IMR-90 (cell line): ENCODE results near the gene ADAMTSL1. TPM values are rescaled to one million over a fixed set of nuclear protein-coding genes. Genes with fewer than 3 reads are reported as not detected.
A peak's percentile ranks its signal among the peaks of the same experiment; 100 is the strongest.

Experiments used
- ATAC-seq: fragments of 200-7000 bp; cut with Tn5 transposase; 2 replicates; pipeline ENCODE4 v1.9.1; 2020; ENCODE audit warnings: low read depth, mild to moderate bottlenecking, moderate library complexity
- BruUV-seq: library from RNA; stranded (reverse); fragments of 400-500 nt; replicated peaks from 2 replicates; lab custom pipeline; 2021; lab: Mats Ljungman, UMichigan
- CTCF ChIA-PET: fragments of 300-600 bp; formaldehyde crosslinking; extraction: SDS; loops from one replicate; lab custom pipeline; 2021; ENCODE audit warnings: antibody characterized with exemption; lab: Yijun Ruan, JAX
- POLR2A ChIA-PET: fragments of 300-600 bp; sonication (Branson Sonifier 250); formaldehyde crosslinking; loops from one replicate; lab custom pipeline; 2022; ENCODE audit warnings: antibody characterized with exemption; ENCODE audit not compliant: unreplicated experiment; lab: Charles Lee
- DNase-seq: peaks from one replicate; pipeline ENCODE4 v3.0.0; 2013
- H2AFZ ChIP-seq: replicated peaks from 2 replicates; pipeline ENCODE3; 2013; ENCODE audit warnings: low read length, mild to moderate bottlenecking; ENCODE audit not compliant: poor library complexity
- H2AK5ac ChIP-seq: 2 replicates; pipeline ENCODE4 v1.6.1; 2013; ENCODE audit warnings: low read depth, low read length, inconsistent platforms
- H2AK9ac ChIP-seq: replicated peaks from 2 replicates; pipeline ENCODE3; 2013; ENCODE audit warnings: mild to moderate bottlenecking, low read depth, low read length, moderate library complexity; ENCODE audit not compliant: poor library complexity
- H2BK120ac ChIP-seq: 2 replicates; pipeline ENCODE4 v1.6.1; 2013; ENCODE audit warnings: low read depth, low read length, inconsistent platforms
- H2BK15ac ChIP-seq: 3 replicates; pipeline ENCODE4 v1.6.1; 2013; ENCODE audit warnings: low read depth, low read length, inconsistent platforms
- H2BK20ac ChIP-seq: 2 replicates; pipeline ENCODE4 v1.6.1; 2013; ENCODE audit warnings: low read depth, mild to moderate bottlenecking, inconsistent platforms, low read length, moderate library complexity
- H2BK5ac ChIP-seq: 2 replicates; pipeline ENCODE4 v1.6.1; 2013; ENCODE audit warnings: mild to moderate bottlenecking, low read depth, low read length, inconsistent platforms; ENCODE audit not compliant: poor library complexity, severe bottlenecking
- H3K14ac ChIP-seq: replicated peaks from 2 replicates; pipeline ENCODE4 v1.6.1; 2013; ENCODE audit warnings: low read depth, low read length, inconsistent platforms
- H3K18ac ChIP-seq: 2 replicates; pipeline ENCODE4 v1.6.1; 2013; ENCODE audit warnings: low read depth, low read length, control low read depth
- H3K23ac ChIP-seq: 2 replicates; pipeline ENCODE4 v1.6.1; 2013; ENCODE audit warnings: low read depth, low read length, inconsistent platforms
- H3K27ac ChIP-seq: 2 replicates; pipeline ENCODE4 v1.5.1; 2013; ENCODE audit warnings: mild to moderate bottlenecking, control low read depth, low read length; ENCODE audit not compliant: insufficient read depth
- H3K27me3 ChIP-seq: 2 replicates; pipeline ENCODE4 v1.6.1; 2013; ENCODE audit warnings: low read length; ENCODE audit not compliant: control insufficient read depth, insufficient read depth
- H3K36me3 ChIP-seq: 2 replicates; pipeline ENCODE4 v1.6.1; 2013; ENCODE audit warnings: low read length, mixed read lengths; ENCODE audit not compliant: control insufficient read depth, insufficient read depth
- H3K4ac ChIP-seq: 2 replicates; pipeline ENCODE4 v1.6.1; 2013; ENCODE audit warnings: low read depth, low read length, inconsistent platforms
- H3K4me1 ChIP-seq: 2 replicates; pipeline ENCODE4 v1.6.1; 2013; ENCODE audit warnings: low read length, mixed read lengths; ENCODE audit not compliant: control insufficient read depth, insufficient read depth
- H3K4me2 ChIP-seq: 2 replicates; pipeline ENCODE4 v1.6.1; 2013; ENCODE audit warnings: low read depth, mild to moderate bottlenecking, control low read depth, low read length, moderate library complexity
- H3K4me3 ChIP-seq: 2 replicates; pipeline ENCODE4 v1.5.1; 2013; ENCODE audit warnings: low read depth, mild to moderate bottlenecking, control low read depth, low read length, moderate library complexity; ENCODE audit not compliant: insufficient read depth
- H3K56ac ChIP-seq: 2 replicates; pipeline ENCODE4 v1.6.1; 2013; ENCODE audit warnings: low read length, inconsistent platforms; ENCODE audit not compliant: insufficient read depth; ENCODE audit errors: extremely low read depth
- H3K79me1 ChIP-seq, 2 experiments: 2 replicates each; pipeline ENCODE4 v1.6.1; 2013; ENCODE audit warnings: low read length in 2 of 2, inconsistent platforms in 1 of 2, low read depth in 1 of 2
- H3K9ac ChIP-seq: 2 replicates; pipeline ENCODE4 v1.6.1; 2013; ENCODE audit warnings: low read depth, low read length, control low read depth
- H3K9me1 ChIP-seq: 2 replicates; pipeline ENCODE4 v1.6.1; 2013; ENCODE audit warnings: low read length, inconsistent platforms; ENCODE audit not compliant: insufficient read depth
- H3K9me3 ChIP-seq: 2 replicates; pipeline ENCODE4 v1.6.1; 2013; ENCODE audit warnings: low read length; ENCODE audit not compliant: control insufficient read depth, insufficient read depth
- H4K20me1 ChIP-seq: 2 replicates; pipeline ENCODE4 v1.6.1; 2013; ENCODE audit warnings: low read length, inconsistent platforms; ENCODE audit not compliant: insufficient read depth
- H4K5ac ChIP-seq: 2 replicates; pipeline ENCODE4 v1.6.1; 2013; ENCODE audit warnings: mild to moderate bottlenecking, low read depth, low read length, control low read depth
- H4K8ac ChIP-seq, 2 experiments: 2 replicates each; pipeline ENCODE4 v1.6.1; 2013; ENCODE audit warnings: low read depth in 2 of 2, low read length in 2 of 2, control low read depth in 1 of 2, inconsistent platforms in 1 of 2
- H4K91ac ChIP-seq: 2 replicates; pipeline ENCODE4 v1.6.1; 2013; ENCODE audit warnings: low read depth, low read length, inconsistent platforms; ENCODE audit not compliant: insufficient read depth
- CTCF ChIP-seq: conservative IDR thresholded peaks from 2 replicates; pipeline ENCODE4 v1.5.1; 2012; ENCODE audit warnings: mild to moderate bottlenecking, low read depth, low read length, improper control_type of control experiment
- MAFK ChIP-seq: IDR thresholded peaks from 2 replicates; pipeline ENCODE4 v1.6.1; 2012; ENCODE audit warnings: low read depth, low read length, improper control_type of control experiment
- MAZ ChIP-seq: IDR thresholded peaks from 2 replicates; pipeline ENCODE4 v1.6.1; 2012; ENCODE audit warnings: low read depth, mild to moderate bottlenecking, low read length, improper control_type of control experiment, moderate library complexity, borderline replicate concordance
- SMC3 ChIP-seq: fragments of 150-350 bp; IDR thresholded peaks from 2 replicates; pipeline ENCODE4 v1.6.1; 2016; ENCODE audit warnings: low read depth, mild to moderate bottlenecking, antibody characterized with exemption, low read length, moderate library complexity
- WGBS, 2 experiments: methylation state at CpG; one replicate each; pipeline versions ENCODE4 v1.1.5 to v1.1.7; 2013; ENCODE audit warnings: missing lambda C conversion rate in 2 of 2; ENCODE audit not compliant: insufficient read length in 1 of 2; ENCODE audit errors: extremely low coverage in 2 of 2; 5-methylcytosine and 5-hydroxymethylcytosine counted together
- dilution Hi-C: fragments of 300-500 bp; cut with HindIII; formaldehyde crosslinking; loops from one replicate; pipeline ENCODE4 v1.14.3; 2018; ENCODE audit warnings: low sequenced_read_pairs; ENCODE audit not compliant: unreplicated experiment
- in situ Hi-C: fragments of 300-500 bp; cut with MboI; formaldehyde crosslinking; loops from 3 replicates; pipeline ENCODE4 v1.14.3; 2019; ENCODE audit warnings: low sequenced_read_pairs, inconsistent platforms, mixed read lengths
- intact Hi-C: fragments of 100-400 bp; cut with micrococcal nuclease; formaldehyde crosslinking; loops from 2 replicates; pipeline ENCODE4 v1.10.0; 2022
- polyA plus RNA-seq, 3 experiments: library from polyadenylated mRNA; depleted of rRNA; stranded (reverse); fragments of >200 nt; gene quantifications; 2 replicates each; pipeline ENCODE4 v1.2.3, GENCODE V29; 2012; ENCODE audit warnings: low replicate concordance in 1 of 3
- total RNA-seq: library from RNA; depleted of rRNA; stranded (reverse); fragments of >200 nt; gene quantifications from 2 replicates; pipeline ENCODE4 v1.2.3, GENCODE V29; 2012

The ADAMTSL1 gene
- total and polyA plus RNA-seq, 2 of the 4 experiments (the other 2 are of a cell fraction) = 38.2 to 62.2 TPM

- dilution Hi-C loops = no loop called here
- Histone ChIP-seq H3K27me3 (no peaks in the 10 kb centered on the region), H4K91ac (peak overlapping the region; percentile 20), H4K8ac (peak overlapping the region in 1 of 2 experiments; percentile 45; a peak in 2 of 4 replicates), H3K79me1 (peaks cover 0 to 12% of the 10 kb centered on the region in 2 experiments; a peak in 1 of 4 replicates), H3K9ac (no peak overlapping the region), H2AFZ (peak overlapping the region; percentile 49), H3K18ac (0 out of 2 replicates have a peak overlapping the region, but pooled peaks have one; percentile 7), H3K36me3 (no peaks in the 10 kb centered on the region), H2BK5ac (no peak overlapping the region), H2AK9ac (peak overlapping the region; percentile 25), H3K23ac (0 out of 2 replicates have a peak overlapping the region, but pooled peaks have one; percentile 10), H3K9me1 (peaks cover 9% of the 10 kb centered on the region; the same call in 1 of the 2 replicates), H2AK5ac (peak overlapping the region; percentile 12; the same call in 1 of the 2 replicates), H3K4ac (peak overlapping the region; percentile 54), H2BK20ac (peak overlapping the region; percentile 27; the same call in 1 of the 2 replicates), H3K27ac (no peak overlapping the region), H3K56ac (no peak overlapping the region), H3K4me3 (no peak overlapping the region), H4K5ac (no peak overlapping the region), H3K4me1 (peaks cover 6% of the 10 kb centered on the region), H2BK15ac (peak overlapping the region; percentile 23; the same call in 1 of the 3 replicates), H2BK120ac (peak overlapping the region; percentile 41), H4K20me1 (no peaks in the 10 kb centered on the region), H3K9me3 (no peaks in the 10 kb centered on the region), H3K4me2 (no peak overlapping the region), H3K14ac (peak overlapping the region; percentile 29)
- ChIA-PET CTCF (no interaction called here), POLR2A (no interaction called here)
- no CpG with 5 or more reads among the region's 2 CpGs for WGBS, 2 experiments
- TF ChIP-seq SMC3 (no peak), MAFK (no peak), MAZ (no peak), CTCF (no peak)
- DNase-seq (peak; percentile 66), ATAC-seq (no peak)
- intact Hi-C loops = no loop called here
- BruUV-seq = no TSS peak
- in situ Hi-C loops = loop anchor here (25.0 kb wide), 1 partner anchor 677 kb away; no protein-coding TSS in a partner anchor
These were observed 11.8 kb downstream of the ADAMTSL1 start for GRCh38 chr9:18485714-18486113.
